Erythroblast (primary cell): Measurements from ENCODE around the gene DYNC2H1.

Experiments used
- GATA1 ChIP-seq: IDR thresholded peaks from 2 replicates; pipeline ENCODE4 v1.6.1; 2011; ENCODE audit warnings: low read depth, mild to moderate bottlenecking, control low read depth, low read length, moderate library complexity
- POLR2A ChIP-seq: IDR thresholded peaks from 2 replicates; pipeline ENCODE4 v1.6.1; 2011; ENCODE audit warnings: mild to moderate bottlenecking, low read length

GRCh38 chr11:103091064-103091800 is 18.0 kb upstream of the DYNC2H1 start:
- TF ChIP-seq POLR2A (no peak), GATA1 (no peak)
